Esophagus squamous epithelium (tissue), 5 donors: ENCODE measurements around the gene CDH18. TPM values are rescaled to one million over a fixed set of nuclear protein-coding genes. Genes with fewer than 3 reads are reported as not detected.

Experiments used
- DNase-seq: peaks from one replicate; lab custom pipeline; 2025; lab: John Stamatoyannopoulos, UW
- H3K27ac ChIP-seq, 4 donors: fragments of 200-600 bp; sonication (generic); one replicate each; pipeline ENCODE4 v1.5.1; 2016 to 2019; ENCODE audit warnings: mild to moderate bottlenecking in 1 of 4
- H3K27me3 ChIP-seq, 4 donors: fragments of 200-600 bp; sonication (generic); 1 replicate in 3 of 4; 2 replicates in 1 of 4; pipeline versions ENCODE4 v1.5.1 to v1.6.0; 2017 to 2021; ENCODE audit warnings: antibody characterized with exemption in 1 of 4
- H3K36me3 ChIP-seq, 3 donors: fragments of 200-600 bp; sonication (generic); one replicate each; pipeline ENCODE4 v1.5.1; 2016 to 2019
- H3K4me1 ChIP-seq, 3 donors: fragments of 200-600 bp; sonication (generic); one replicate each; pipeline ENCODE4 v1.5.1; 2017 to 2019
- H3K4me3 ChIP-seq, 4 donors: fragments of 200-600 bp; sonication (generic); 1 replicate in 3 of 4; 2 replicates in 1 of 4; pipeline ENCODE4 v1.5.1; 2016 to 2019; ENCODE audit warnings: mild to moderate bottlenecking in 2 of 4, moderate library complexity in 1 of 4
- H3K9me3 ChIP-seq, 3 donors: fragments of 200-600 bp; sonication (generic); one replicate each; pipeline ENCODE4 v1.5.1; 2016 to 2019
- CTCF ChIP-seq, 6 experiments: fragments of 450-650 bp in 4 of 6; fragments of 200-600 bp in 2 of 6; sonication (generic) in 2 of 6; IDR thresholded peaks; one replicate each; pipeline ENCODE4 v1.5.1; 2016 to 2019; ENCODE audit warnings: antibody characterized with exemption in 6 of 6, mild to moderate bottlenecking in 4 of 6, moderate library complexity in 4 of 6
- POLR2A ChIP-seq, 4 donors: fragments of 450-650 bp; IDR thresholded peaks; one replicate each; pipeline ENCODE4 v1.6.1; 2017; ENCODE audit warnings: antibody characterized with exemption in 4 of 4, mild to moderate bottlenecking in 4 of 4, moderate library complexity in 3 of 4
- WGBS, 2 donors: methylation state at CpG; one replicate each; pipeline ENCODE4 v1.1.5; 2018; 5-methylcytosine and 5-hydroxymethylcytosine counted together
- intact Hi-C: fragments of 100-400 bp; cut with DNase I; formaldehyde crosslinking; loops from one replicate; pipeline ENCODE4 v1.15.0; 2022
- total RNA-seq, 4 donors: library from RNA; depleted of rRNA; stranded (reverse); fragments of >200 nt; gene quantifications; one replicate each; pipeline ENCODE4 v1.1.0, GENCODE V29; 2016
- donor health status: DM: yes; HTN: yes; CAD: no.

The CDH18 gene
- total RNA-seq, 4 donors from 2014 or later: not detected

- Histone ChIP-seq H3K4me1 (no peaks in the 10 kb centered on the region), H3K36me3 (no peaks in the 10 kb centered on the region), H3K4me3 (no peak overlapping the region), H3K27me3 (no peaks in the 10 kb centered on the region), H3K27ac (no peak overlapping the region), H3K9me3 (no peaks in the 10 kb centered on the region)
- no peak for TF ChIP-seq CTCF (IDR thresholded peaks at IDR 0.05)
- 65 to 80% methylated on average over 1 of the region's 1 CpG for WGBS, 2 donors
- intact Hi-C loops: no loop called here
- DNase-seq: no peak
Observed at GRCh38 chr5:19660679-19661078, 327.3 kb downstream of the CDH18 start.

GRCh38 chr5:19655627-19656026 is 332.4 kb downstream of the CDH18 start:
- Histone ChIP-seq H3K4me3 (no peak overlapping the region), H3K36me3 (no peaks in the 10 kb centered on the region), H3K27ac (no peak overlapping the region), H3K27me3 (no peaks in the 10 kb centered on the region), H3K4me1 (no peaks in the 10 kb centered on the region), H3K9me3 (no peaks in the 10 kb centered on the region)
- no peak for DNase-seq
- 39 to 52% methylated on average over 2 of the region's 2 CpGs for WGBS, 2 donors
- intact Hi-C loops: no loop called here
- TF ChIP-seq POLR2A (IDR thresholded peaks at IDR 0.05) (no peak), CTCF (IDR thresholded peaks at IDR 0.05) (no peak)

GRCh38 chr5:19638461-19638860 is 349.5 kb downstream of the CDH18 start:
- Histone ChIP-seq H3K4me1 (no peaks in the 10 kb centered on the region), H3K27me3 (no peaks in the 10 kb centered on the region), H3K27ac (no peak overlapping the region), H3K36me3 (no peaks in the 10 kb centered on the region), H3K4me3 (no peak overlapping the region), H3K9me3 (no peaks in the 10 kb centered on the region)
- DNase-seq: no peak
- TF ChIP-seq CTCF (IDR thresholded peaks at IDR 0.05) (no peak), POLR2A (IDR thresholded peaks at IDR 0.05) (no peak)
- intact Hi-C loops: no loop called here
- WGBS, 2 donors: 82 to 88% methylated on average over 4 of the region's 4 CpGs

GRCh38 chr5:19630876-19631275 is 357.1 kb downstream of the CDH18 start:
- no peaks in the 10 kb centered on the region for H3K9me3 ChIP-seq
- no peak overlapping the region for H3K27ac ChIP-seq
- H3K4me1 ChIP-seq: no peaks in the 10 kb centered on the region
- 74 to 87% methylated on average over 2 of the region's 2 CpGs for WGBS, 2 donors
- H3K27me3 ChIP-seq: no peaks in the 10 kb centered on the region
- intact Hi-C loops: no loop called here
- no peak for TF ChIP-seq CTCF (IDR thresholded peaks at IDR 0.05)
- TF ChIP-seq POLR2A (IDR thresholded peaks at IDR 0.05): no peak
- no peak overlapping the region for H3K4me3 ChIP-seq
- no peaks in the 10 kb centered on the region for H3K36me3 ChIP-seq
- no peak for DNase-seq

- intact Hi-C loops: no loop called here
- 89 to 93% methylated on average over 2 of the region's 2 CpGs for WGBS, 2 donors
Observed at GRCh38 chr5:19626211-19626610, 361.8 kb downstream of the CDH18 start.

More at GRCh38 chr5:19626211-19626610, 361.8 kb downstream of the CDH18 start:
- Histone ChIP-seq H3K36me3 (no peaks in the 10 kb centered on the region), H3K27me3 (no peaks in the 10 kb centered on the region), H3K9me3 (no peaks in the 10 kb centered on the region), H3K4me3 (no peak overlapping the region), H3K4me1 (no peaks in the 10 kb centered on the region), H3K27ac (no peak overlapping the region)
- TF ChIP-seq POLR2A (IDR thresholded peaks at IDR 0.05) (no peak), CTCF (IDR thresholded peaks at IDR 0.05) (no peak)
- DNase-seq: no peak
